Dedifferentiated amniotic fluid mesenchymal stem cell (primary cell): ENCODE data around the gene CDH23.

Source experiments
- DNase-seq: peaks from one replicate; pipeline ENCODE4 v3.0.0-alpha.2; 2016; ENCODE audit errors: extremely low spot score

Gene CDH23

GRCh38 chr10:71659111-71659634 is 262.5 kb downstream of the CDH23 start:
- DNase-seq, result no peak

DNA sequence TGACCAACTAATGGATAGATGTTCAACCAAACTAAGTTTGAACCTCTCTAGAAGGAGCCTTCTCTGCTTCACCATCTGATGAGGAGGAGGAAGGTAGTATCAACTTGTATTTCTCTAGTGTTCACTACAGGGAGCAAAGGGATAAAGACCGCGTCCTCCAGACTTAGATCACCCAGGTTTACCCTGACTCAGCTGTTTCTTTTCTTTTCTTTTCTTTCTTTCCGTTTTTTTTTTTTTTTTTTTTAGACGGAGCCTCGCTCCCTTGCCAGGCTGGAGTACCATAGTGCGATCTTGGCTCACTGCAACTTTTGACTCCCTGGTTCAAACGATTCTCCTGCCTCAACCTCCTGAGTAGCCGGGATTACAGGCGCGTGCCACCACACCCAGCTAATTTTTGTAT is 263.0 kb downstream of the CDH23 start:
- no peak for DNase-seq

DNA sequence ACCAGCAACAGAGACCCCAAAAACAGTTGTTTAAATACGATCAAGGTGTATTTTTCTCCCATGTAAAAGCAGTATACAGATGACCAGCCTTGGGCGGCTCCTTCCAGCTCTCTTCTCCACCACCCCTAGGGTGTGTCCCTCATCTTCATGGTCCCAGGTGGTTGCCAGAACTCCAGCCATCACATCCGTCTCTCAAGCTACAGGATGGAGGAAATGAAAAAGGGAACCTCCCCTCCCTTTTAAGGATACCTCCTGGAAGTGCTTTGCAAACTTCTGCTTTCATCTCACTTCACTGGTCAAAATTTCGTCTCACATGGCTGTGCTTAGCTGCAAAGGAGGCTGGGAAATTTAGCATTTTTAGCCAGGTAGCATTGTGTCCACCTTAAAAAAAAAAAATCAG is 263.6 kb downstream of the CDH23 start:
- DNase-seq, result no peak

GRCh38 chr10:71661060-71661622 is 264.4 kb downstream of the CDH23 start:
- DNase-seq, result no peak

DNA sequence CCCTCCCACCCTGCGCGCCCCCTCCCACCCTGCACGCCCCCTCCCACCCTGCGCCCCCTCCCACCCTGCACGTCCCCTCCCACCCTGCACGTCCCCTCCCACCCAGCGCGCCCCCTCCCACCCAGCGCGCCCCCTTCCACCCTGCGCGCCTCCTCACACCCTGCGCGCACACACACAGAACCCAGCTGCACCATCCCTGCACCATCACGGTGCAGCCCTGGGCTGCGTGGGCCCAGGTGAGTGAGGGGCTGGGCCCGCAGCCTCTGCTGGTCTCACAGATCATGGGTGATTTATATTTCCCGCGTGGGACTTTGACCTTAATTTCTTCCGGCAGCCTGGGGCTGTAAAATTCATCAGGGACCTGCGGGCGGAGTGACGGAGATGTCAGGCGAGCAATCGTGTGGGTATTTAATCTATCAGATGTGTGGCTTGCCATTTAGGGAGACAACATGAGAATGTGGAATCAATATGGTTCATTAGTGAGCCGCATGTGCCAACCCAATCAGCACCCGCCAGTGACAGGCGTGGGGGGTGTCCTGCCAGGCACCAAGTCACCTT is 265.1 kb downstream of the CDH23 start:
- DNase-seq, result no peak

GRCh38 chr10:71663311-71663710 is 266.6 kb downstream of the CDH23 start:
- DNase-seq, result no peak

DNA sequence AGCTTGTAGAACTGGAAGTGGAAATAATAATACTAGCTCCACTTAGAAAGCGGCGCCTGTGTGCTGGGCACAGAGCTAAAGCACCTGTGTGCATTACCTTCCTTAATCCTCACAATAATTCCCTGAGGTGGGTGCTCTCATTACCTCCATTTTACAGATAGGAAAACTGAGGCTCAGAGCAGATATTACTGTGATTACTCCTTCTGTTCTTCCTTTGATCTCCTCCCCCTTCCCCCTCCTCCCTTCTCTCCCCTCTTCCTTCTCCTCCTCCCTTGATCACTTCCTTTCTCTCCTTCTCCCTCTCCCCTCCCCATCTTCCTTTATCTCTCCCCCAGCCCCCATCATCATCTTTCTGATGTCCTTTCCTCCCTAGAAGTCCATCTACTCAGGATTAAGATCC is 267.9 kb downstream of the CDH23 start:
- DNase-seq, result no peak

DNA sequence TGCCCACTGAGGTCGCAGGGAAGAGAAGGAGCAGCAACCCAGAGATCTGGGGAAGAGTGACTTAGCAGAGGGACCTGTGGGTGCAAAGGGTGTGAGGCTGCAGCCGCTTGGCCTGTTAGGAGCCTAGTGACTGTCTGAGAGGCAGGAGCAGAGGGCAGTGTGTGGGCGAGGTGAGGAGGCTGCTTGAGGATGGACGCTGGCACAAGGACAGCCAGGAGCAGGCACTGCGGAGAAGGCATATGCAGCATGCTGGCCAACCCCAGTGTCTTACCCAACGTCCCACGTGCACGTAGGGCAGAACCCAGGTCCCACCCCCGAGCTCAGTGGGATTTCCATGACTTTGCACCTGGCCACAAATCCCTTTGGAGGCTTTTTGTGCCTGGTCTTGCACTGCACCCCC is 268.7 kb downstream of the CDH23 start:
- DNase-seq, result no peak

GRCh38 chr10:71666639-71667386 is 270.1 kb downstream of the CDH23 start:
- DNase-seq, result no peak

GRCh38 chr10:71667387-71667752 is 270.6 kb downstream of the CDH23 start:
- DNase-seq, result no peak

- DNase-seq, result no peak
These were observed 275.6 kb downstream of the CDH23 start for GRCh38 chr10:71671994-71672946.

DNA sequence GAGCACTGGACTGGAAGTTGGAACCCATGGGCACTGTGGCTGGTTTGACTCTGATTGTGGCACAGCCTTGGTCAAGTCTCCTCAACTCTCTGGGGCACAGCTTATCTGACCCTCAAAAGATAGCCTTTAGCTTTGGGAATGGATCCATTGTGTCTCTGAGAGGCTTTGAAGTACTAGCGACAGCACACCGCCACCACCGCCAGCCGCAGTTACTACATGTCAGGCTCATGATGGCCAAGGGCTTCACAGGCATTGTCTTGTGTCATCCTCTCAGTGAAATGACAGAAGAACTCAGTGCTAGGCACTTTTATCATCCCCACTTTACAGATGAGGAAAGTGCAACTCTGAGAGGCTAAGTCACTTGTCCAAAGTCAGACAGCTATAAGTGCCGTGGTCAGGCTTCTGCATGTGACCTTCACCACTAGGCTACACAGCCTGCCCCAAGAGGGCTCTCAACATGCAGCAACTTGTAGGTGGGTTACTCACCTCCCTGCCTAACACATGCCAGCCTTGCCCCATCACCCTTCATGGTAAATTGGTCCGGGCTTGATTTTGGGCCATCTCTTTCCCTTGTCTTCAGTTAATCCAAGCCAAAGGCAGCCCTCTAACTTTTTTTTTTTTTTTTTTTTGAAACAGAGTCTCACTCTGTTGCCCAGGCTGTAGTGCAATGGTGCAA is 278.7 kb downstream of the CDH23 start:
- no peak for DNase-seq

DNA sequence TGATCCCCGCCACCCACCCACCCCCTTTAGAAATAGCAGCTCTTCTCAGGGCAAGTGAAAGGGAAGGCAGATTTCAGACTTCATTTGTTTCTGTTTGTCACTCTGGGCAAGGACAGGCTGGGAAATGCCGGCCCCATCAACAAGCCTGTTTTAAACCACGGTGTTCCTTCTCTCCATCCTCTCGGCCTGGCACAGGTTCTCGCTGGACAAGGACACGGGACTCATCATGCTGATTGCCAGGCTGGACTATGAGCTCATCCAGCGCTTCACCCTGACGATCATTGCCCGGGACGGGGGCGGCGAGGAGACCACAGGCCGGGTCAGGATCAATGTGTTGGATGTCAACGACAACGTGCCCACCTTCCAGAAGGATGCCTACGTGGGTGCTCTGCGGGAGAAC is 280.5 kb downstream of the CDH23 start:
- DNase-seq, result no peak

GRCh38 chr10:71678057-71678805 is 281.5 kb downstream of the CDH23 start:
- no peak for DNase-seq

GRCh38 chr10:71679425-71679824 is 282.7 kb downstream of the CDH23 start:
- no peak for DNase-seq

DNA sequence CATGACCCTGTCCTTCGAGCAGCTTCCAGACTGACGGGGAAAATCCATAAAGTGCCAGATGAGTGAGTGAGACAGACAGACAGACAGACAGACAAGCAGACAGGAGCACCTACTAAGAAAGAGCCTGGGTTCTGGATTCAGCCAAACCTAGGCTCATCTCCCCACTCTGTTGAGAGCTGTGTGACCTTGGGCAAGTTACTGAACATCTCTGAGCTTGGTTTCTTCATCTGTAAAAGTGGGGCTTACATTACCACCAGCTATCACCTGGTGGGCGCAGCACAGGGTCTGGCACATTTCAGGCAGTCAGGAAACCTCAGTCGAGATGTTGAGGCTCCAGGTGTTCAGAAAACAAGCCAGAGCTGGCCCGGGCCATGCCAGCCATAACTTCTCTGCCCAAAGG is 285.3 kb downstream of the CDH23 start:
- no peak for DNase-seq

- no peak for DNase-seq
These were observed 286.6 kb downstream of the CDH23 start for GRCh38 chr10:71683301-71683700.

DNA sequence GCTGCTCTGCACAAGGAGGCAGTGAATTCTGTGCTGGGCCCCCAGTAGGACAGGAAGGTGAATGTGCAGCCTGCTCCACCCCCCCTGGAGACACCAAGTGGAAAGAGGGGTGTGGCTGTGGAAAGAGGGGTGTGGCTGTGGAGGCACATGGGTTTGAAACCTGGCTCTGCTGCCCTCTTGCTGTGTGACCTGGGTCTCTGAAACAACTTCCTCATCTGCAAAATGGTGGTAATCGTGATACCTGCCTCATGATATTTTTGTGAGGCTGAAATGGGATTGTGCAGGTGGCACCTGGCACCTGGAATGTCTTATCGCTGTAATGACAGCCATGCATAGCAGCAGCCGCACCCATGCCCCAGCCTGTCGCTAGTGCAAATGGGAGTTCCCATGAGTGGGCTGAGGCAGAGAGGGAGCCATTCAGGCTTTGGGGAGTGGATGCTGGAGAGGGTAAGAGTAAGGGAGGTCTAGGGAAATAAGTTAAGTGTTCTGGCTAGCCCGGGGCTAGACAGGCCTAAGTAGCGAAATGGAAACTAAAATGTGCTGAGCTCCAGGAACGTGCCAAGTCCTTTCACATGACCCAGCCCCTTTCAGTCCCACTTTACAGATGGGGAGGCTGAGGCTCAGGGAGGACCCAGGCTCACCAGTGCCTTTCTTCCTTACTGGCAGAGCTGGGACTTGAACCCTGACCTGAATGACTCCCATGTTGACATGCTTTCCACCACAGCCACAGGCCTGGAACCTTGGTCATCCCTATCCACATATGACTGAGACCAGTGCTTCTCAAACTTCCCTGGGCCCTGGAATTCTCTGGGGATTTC is 287.8 kb downstream of the CDH23 start:
- DNase-seq, result no peak

- no peak for DNase-seq
These were observed 289.0 kb downstream of the CDH23 start for GRCh38 chr10:71685554-71686232.
